ENCODE measurements around the gene HYI.

The HYI gene

GRCh38 chr1:43402089-43402865, 51.5 kb downstream of the HYI start:
- no peak for DNase-seq (ENCODE audit: low read depth in 3 of 3, low spot score in 1 of 3)

Data from stimulated activated CD4-positive, alpha-beta T cell treated with anti-CD3 and anti-CD28 coated beads, TNF-alpha, amount 100 ng/mL, for 1 hour (primary cell).